ENCODE data around the gene EVC2.
"Not testable (repeated sequence)": the region's sequence is repeated elsewhere in the genome, so short reads cannot be mapped to it uniquely, and the experiment has no call there.

The EVC2 gene

DNA sequence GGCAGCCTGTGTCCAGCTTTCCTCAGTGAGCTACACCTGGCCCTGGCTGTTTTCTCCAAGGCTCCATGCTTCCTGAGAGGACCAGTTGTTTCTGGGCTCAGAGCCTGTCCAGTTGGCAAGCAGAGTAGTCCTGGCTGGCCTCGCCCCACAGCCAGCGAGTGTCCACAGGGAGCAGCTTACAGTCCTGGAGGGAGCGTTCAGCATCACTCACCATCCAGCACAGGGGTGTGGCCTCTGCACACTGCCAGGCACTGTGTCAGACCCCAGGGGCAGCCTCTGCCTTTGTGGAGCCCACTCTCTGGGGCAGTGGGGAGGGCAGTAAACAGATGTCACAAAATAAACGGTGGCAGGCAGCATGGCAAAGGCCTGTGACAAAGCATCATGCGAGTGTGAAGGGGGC, 26.5 kb upstream of the EVC2 start:
- no peak for TF ChIP-seq CTCF (IDR thresholded peaks at IDR 0.05; ENCODE audit: poor library complexity, severe bottlenecking)
- Histone ChIP-seq H3K4me3 (ENCODE audit: severe bottlenecking) (no peak overlapping the region), H3K27me3 (ENCODE audit: insufficient read depth, poor library complexity, severe bottlenecking) (no peaks in the 10 kb centered on the region), H3K4me1 (ENCODE audit: insufficient read depth, poor library complexity, severe bottlenecking) (no peaks in the 10 kb centered on the region), H3K9me3 (ENCODE audit: severe bottlenecking) (no peaks in the 10 kb centered on the region), H3K27ac (ENCODE audit: poor library complexity, severe bottlenecking) (no peak overlapping the region), H3K36me3 (ENCODE audit: low read depth) (peaks cover 61% of the 10 kb centered on the region)
- ATAC-seq (ENCODE audit: low read depth): no peak
- DNase-seq (ENCODE audit: low spot score): no peak

DNA sequence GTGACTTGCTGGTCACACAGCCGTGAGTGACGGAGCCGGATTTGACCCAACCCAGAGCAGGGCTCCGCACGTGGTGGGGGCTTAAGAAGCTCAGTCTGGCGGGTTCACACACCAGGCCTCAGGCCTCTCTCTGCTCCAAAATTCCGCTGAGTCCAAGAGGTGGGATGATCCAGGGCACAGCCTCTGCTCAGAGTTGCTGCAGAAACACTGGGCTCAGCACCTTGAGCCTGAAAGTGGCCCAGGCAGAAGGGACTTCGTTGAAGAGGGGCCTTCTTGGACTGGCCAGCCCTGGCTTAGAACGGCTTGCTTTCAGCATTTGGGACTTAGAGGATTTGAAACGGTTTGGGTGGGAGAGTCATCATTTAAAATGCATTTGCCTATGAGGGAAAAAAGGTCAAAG, 23.8 kb upstream of the EVC2 start:
- Histone ChIP-seq H3K36me3 (ENCODE audit: low read depth) (peaks cover 67% of the 10 kb centered on the region), H3K4me1 (ENCODE audit: insufficient read depth, poor library complexity, severe bottlenecking) (no peaks in the 10 kb centered on the region), H3K9me3 (ENCODE audit: severe bottlenecking) (no peaks in the 10 kb centered on the region), H3K4me3 (ENCODE audit: severe bottlenecking) (no peak overlapping the region), H3K27me3 (ENCODE audit: insufficient read depth, poor library complexity, severe bottlenecking) (no peaks in the 10 kb centered on the region), H3K27ac (ENCODE audit: poor library complexity, severe bottlenecking) (no peak overlapping the region)
- no peak for DNase-seq (ENCODE audit: low spot score)
- no peak for TF ChIP-seq CTCF (IDR thresholded peaks at IDR 0.05; ENCODE audit: poor library complexity, severe bottlenecking)
- no peak for ATAC-seq (ENCODE audit: low read depth)

DNA sequence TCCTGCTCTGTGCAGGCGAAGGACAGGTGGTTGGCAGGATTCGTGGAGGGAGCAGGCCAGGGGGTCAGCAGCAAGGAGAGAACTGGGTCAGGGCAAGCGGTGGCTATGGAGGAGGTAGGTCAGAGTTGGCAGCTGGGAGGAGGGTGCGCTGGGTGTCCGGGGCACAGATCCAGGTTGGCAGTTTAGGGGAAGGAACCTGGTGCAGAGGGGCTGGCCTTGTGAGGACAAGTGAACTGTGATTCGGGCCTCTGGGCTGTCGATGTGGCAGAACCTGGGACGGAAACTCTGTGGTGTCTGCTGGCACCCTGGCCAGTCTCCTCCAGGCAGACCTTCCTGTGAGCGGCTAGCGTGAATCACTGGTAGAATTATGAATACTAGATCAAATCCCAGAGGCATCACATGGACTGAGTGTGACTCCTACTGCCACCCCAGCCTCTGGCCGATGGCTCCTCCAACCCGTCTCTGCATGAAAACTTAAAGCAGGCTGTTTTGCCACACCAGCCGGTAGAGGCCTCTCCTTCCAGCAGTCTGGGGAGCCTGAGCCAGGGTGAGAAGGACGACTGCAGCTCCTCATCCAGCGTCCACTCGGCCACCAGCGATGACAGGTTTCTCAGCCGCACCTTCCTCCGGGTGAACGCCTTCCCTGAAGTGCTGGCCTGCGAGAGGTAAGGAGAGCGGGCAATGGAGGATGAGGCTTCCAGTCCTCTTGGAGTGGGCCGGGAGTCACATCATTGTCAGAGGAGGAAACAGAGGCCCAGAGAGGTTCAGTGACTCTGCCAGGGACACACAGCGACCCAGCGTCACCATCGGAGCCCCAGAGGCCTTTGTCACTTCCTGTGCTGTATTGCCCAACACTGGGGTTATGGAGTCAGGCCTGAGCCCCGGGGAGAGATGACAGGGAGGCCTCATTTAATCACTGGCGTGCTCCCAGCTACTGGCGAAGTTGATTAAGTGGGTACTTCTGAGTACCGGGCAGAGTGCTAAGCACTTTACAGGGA, 22.9 kb upstream of the EVC2 start:
- no peak for TF ChIP-seq CTCF (IDR thresholded peaks at IDR 0.05; ENCODE audit: poor library complexity, severe bottlenecking)
- ATAC-seq (ENCODE audit: low read depth): no peak
- Histone ChIP-seq H3K27me3 (ENCODE audit: insufficient read depth, poor library complexity, severe bottlenecking) (no peaks in the 10 kb centered on the region), H3K9me3 (ENCODE audit: severe bottlenecking) (no peaks in the 10 kb centered on the region), H3K4me1 (ENCODE audit: insufficient read depth, poor library complexity, severe bottlenecking) (no peaks in the 10 kb centered on the region), H3K27ac (ENCODE audit: poor library complexity, severe bottlenecking) (no peak overlapping the region), H3K4me3 (ENCODE audit: severe bottlenecking) (no peak overlapping the region), H3K36me3 (ENCODE audit: low read depth) (peaks cover 67% of the 10 kb centered on the region)
- no peak for DNase-seq (ENCODE audit: low spot score)

GRCh38 chr4:5730436-5730835, 22.1 kb upstream of the EVC2 start:
- no peaks in the 10 kb centered on the region for H3K4me1 ChIP-seq (ENCODE audit: insufficient read depth, poor library complexity, severe bottlenecking)
- H3K36me3 ChIP-seq (ENCODE audit: low read depth): peaks cover 68% of the 10 kb centered on the region
- no peak for TF ChIP-seq CTCF (IDR thresholded peaks at IDR 0.05; ENCODE audit: poor library complexity, severe bottlenecking)
- no peak overlapping the region for H3K27ac ChIP-seq (ENCODE audit: poor library complexity, severe bottlenecking)
- no peaks in the 10 kb centered on the region for H3K9me3 ChIP-seq (ENCODE audit: severe bottlenecking)
- H3K4me3 ChIP-seq (ENCODE audit: severe bottlenecking): no peak overlapping the region
- no peaks in the 10 kb centered on the region for H3K27me3 ChIP-seq (ENCODE audit: insufficient read depth, poor library complexity, severe bottlenecking)
- ATAC-seq (ENCODE audit: low read depth) (no peak), DNase-seq (ENCODE audit: low spot score) (no peak)

DNA sequence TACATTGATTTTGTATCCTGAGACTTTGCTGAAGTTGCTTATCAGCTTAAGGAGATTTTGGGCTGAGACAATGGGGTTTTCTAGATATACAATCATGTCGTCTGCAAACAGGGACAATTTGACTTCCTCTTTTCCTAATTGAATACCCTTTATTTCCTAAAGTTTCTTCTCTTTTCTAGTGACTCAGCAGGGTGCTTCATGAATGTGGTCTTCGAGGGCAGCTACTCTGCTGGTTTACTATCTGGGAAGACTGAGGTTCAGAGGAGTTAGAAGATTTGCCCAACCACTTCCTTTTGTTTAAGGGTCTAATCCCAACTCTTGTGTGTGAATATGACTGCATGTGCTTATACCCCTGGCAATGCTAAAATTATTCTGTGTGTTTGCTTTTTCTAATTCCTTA, 20.1 kb upstream of the EVC2 start:
- not testable (repeated sequence) for H3K27ac ChIP-seq (ENCODE audit: poor library complexity, severe bottlenecking); H3K27me3 ChIP-seq (ENCODE audit: insufficient read depth, poor library complexity, severe bottlenecking); DNase-seq (ENCODE audit: low spot score); ATAC-seq (ENCODE audit: low read depth); H3K9me3 ChIP-seq (ENCODE audit: severe bottlenecking); H3K4me3 ChIP-seq (ENCODE audit: severe bottlenecking); H3K4me1 ChIP-seq (ENCODE audit: insufficient read depth, poor library complexity, severe bottlenecking)
- peaks cover 64% of the 10 kb centered on the region for H3K36me3 ChIP-seq (ENCODE audit: low read depth)

All from RWPE2 (cell line).